Cerebellar nuclear complex (tissue), 1 donor: Measurements from ENCODE around the gene PREX1.

Experiments used
- DNase-seq, 2 experiments: peaks; one replicate each; lab custom pipeline; 2025; lab: John Stamatoyannopoulos, UW

Gene PREX1

DNA sequence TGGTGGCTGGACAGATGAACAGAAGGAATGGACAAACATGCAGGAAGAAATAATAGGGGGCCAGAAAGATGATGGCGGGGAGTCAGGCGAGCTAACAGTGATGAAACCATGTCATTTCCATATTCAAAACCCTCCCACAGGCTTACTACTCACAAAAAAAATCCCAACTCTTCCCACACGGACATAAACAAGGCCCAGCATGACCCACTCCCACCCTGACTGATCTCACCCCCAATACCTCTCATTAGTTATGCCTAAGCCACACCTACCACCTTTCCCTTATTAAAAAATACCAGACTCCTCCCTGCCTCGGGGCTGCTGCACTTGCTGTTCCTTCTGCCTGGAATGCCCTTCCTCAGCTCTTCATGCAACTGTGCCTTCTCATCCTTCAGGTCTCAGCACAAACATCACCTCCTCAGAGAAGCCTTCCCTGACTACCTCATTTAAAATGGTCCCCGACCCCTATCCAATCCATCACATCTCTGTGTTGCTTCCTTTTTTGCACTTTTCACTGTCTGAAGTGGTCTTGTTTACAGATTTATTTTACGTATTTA lies 145.8 kb downstream of the PREX1 start:
- DNase-seq, result no peak

DNA sequence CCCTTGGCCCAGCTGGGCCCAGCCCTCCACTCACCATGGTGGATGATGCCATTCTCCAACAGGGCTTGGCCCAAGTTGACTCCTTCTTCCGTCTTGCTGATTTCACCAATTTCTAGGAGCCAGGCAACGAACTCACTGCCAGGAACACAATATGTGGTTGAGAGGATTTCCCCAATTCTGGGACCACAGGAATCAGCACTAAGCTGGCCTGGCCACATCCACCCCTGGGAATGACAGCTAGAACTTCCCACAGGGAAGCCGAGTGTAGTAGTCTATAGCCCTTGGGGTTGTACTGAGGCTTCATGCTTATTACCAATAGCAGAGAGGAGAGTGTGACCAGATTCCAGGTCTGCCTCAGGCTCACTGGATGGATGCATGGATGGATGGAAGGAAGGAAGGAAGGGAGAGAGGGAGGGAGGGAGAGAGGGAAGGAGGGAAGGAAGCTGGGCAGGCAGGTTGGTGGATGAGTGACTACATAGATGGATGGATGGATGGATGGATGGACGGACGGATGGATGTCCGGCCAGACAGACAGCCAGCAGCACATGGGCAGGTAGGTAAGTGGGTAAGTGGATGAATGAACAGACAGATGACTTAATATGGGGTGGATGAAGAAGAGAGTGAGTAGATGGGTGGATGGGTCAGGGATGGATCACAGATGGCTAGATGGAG lies 146.5 kb downstream of the PREX1 start:
- no peak for DNase-seq

DNA sequence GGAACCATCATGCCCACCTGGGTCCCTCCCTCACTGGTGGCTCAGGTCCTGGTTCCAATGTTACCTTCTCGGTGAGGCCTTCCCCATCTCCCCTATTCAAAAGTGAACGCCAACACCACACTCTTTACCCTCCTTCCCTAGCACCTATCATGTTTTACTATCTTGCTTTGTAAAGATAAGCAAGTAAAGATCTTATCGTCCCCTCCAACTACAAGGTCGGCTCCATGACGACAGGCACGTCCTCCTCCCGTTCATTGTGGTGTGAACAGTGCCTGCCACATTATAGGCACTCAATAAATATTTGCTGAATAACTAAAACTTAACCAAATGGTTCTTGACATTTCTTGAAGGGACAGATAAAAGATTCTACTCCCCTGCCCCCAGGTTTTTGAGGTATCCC lies 147.1 kb downstream of the PREX1 start:
- no peak for DNase-seq

DNA sequence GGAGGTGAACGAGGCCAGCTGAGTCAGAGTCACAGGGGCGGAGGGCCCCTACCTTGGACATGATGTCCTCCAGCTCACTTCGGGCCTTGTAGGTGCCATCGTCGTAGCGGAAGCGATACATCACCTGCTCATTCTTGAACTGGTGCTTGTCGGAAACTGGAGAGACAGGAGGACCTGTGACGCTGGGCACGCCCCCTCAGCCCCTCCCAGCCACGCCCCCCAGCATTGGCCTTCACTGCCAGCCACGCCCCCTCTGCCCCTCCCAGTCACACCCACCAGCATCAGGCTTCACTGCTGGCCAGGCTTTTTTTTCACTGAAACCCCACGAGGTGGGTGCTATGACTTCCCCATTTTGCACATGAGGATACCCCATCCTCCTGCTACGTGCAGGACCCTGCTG lies 148.2 kb downstream of the PREX1 start:
- no peak for DNase-seq

DNA sequence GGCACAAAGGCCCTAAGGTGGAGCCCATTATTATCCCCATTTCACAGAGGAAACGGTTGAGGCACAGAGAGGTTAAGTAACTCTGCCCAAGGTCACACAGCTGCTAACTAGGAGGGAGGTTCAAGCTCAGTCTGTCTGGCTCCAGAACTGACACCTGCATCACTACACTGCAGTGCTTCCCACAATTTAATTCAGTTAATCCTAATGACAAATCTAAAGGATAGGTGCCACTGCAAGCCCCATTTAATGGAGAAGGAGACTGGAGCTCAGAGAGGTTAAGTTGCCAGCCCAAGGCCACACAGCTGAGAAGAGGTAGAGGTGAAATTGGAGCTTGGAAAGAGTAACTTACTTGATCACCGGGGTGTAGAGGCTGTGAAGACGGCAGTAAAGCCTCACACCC lies 148.8 kb downstream of the PREX1 start:
- DNase-seq, result no peak

DNA sequence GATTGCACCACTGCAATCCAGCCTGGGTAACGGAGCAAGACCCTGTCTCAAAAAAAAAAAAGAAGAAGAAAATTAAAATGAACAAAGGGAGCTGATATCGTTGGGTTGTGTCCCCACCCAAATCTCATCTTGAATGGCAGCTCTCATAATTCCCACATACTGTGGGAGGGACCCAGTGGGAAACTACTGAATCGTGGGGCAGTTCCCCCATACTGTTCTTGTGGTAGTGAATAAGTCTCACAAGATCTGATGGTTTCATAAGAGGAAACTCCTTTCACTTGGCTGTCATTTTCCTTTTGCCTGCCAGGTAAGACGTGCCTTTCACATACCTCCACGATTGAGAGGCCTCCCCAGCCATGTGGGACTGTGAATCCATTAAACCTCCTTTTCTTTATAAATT lies 149.4 kb downstream of the PREX1 start:
- no peak for DNase-seq

DNA sequence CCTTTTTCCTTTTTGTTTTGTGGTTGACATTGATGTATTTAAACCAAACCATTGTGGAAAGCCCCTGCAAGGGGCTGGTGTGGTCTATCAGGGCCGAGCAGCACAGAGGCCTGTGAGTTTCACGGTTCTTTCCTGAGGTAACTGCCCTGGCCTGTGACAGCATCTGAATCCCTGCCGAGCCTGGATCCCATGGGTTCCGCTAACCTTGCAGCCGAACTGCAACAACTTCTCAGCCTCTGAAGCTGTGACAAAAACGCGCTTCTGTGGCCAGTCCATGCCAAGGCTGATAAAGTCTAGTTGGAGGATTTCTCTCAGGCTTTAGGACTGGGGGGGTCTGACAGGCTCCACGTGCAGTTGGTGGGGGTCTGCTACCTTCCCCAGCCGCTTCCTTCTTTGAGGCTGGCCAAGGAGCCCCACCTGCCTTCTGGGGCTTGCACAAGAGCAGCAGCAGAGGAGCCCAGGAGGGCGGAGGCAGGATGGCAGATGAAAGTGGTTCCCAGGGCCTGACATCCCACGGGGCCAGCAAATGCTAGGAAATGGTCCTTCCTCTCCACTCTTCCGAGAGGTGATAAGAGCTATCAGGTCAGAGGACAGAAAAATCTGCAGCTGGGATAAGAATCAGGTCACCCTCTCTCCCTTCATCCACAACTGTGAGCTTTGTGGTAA lies 150.9 kb downstream of the PREX1 start:
- no peak for DNase-seq

DNA sequence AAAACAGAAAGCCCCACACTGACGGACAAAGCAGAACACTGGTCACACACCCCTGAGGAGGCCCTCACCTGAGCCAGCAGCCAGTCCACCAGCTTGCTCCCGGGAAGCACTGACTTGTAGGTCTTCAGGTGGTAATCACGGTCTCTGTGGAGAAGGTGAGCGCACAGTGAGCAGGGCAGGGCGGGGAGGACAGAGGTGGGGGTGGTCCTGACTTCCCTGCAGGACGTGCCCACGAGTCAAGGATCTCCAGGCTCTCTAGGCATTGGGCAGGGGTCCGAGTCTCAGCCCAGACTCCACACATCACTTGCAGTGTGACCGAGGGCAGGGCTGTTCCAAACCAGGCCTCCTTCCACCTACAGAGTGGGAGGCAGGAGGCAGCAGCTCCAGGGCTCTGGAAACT lies 151.7 kb downstream of the PREX1 start:
- no peak for DNase-seq

DNA sequence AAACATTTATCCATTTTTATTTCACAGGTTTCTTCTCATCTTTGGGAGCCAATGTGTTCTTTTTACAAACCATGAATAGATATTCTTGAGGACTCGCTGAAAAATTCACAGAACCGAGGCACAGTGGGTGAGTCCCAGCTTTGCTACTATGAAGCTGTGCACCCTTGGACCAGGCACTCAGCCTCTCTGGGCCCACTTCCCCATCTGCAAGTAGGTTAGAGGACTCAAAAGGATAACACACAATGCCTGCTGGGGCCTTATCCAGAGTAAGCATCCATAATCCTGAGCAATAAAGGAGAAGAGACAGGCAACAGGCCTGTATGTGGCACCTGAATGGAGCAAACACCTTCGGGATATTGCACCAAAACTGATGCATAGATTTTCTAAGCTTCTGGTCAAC lies 153.3 kb downstream of the PREX1 start:
- no peak for DNase-seq

DNA sequence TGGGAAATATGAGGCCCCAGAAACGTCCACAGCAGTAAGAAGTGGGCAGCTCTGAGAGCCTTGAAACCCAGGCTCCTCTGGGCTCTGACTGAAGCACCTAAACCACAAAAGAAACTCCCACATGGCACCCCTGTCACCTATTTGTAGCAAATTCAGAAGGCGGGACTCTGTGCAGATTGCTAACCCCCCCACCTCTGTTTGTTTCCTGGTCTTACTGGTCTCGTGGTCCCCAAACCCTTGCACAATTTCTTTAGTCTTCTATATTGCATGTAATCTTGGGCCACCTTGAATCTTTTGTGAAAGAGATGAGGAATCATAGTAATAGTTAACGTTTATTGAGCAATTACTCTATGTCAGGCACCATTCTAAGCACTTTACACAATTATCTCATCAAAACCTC lies 154.3 kb downstream of the PREX1 start:
- no peak for DNase-seq

DNA sequence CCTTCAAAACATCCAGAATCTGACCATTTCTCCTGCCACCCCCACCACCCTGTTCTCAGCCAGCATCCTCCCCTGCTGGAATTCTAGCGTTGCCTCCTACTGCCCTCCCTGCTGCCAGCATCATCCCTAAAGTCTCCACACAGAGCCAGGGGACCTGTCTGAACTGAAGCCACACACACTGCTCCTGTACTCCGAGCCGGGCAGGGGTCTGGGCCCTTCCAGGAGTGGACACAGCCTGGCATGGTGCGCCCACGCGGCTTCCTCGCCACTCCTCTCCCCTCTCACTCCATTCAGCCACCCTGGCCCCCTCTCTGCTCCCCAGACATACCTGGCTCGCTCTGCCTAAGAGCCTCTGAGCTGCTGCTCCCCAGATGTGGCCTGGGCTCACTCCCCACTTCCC lies 155.5 kb downstream of the PREX1 start:
- no peak for DNase-seq

DNA sequence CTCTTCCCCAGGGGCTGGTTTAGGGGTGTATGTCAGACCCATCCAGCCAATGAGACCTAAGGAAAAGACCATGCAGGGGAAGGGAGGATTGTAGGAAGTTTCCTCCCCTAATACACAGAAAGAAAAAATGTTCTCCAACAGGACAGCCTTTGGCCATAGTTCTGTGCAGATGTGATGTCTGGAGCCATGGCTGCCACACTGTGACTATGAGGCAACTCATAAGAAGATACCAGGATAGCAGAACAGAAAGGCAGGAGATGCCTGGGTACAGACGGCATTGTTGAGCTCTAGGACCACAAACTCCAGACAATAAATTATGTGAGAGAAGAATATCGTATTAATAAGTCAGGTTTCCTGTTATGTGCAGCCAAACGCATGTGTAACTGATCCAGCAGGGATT lies 156.7 kb downstream of the PREX1 start:
- no peak for DNase-seq

DNA sequence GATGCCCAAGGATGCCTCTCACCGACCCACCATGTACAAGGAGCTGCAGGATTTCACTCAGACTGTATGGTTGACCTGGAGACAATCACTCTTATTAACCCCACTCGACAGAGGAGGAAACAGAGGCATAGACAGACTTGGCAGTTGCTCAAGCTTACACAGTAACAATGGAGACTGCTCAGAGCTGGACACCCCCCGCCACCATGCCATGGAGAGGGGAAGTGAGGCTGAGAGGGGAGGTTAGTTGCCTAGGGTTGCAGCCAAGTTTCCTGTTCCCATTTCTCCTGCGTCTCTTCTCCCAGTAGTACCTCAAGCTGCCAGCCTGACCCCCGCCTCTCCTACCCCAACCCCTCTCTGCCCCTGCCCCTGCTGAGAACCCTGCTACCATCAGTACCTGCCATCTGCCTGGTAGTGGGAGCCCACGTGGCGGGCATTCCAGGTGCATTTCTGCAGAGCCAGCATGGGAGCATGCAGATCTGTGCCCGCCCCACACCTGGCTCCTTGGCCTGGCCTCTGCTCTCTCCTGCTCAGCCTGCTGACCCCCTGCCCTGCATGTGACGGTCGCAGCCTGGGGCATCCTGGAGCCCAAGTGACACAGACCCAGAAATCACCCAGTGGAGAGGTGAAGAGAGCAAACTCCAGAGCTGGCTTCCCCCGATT lies 157.7 kb downstream of the PREX1 start:
- no peak for DNase-seq

DNA sequence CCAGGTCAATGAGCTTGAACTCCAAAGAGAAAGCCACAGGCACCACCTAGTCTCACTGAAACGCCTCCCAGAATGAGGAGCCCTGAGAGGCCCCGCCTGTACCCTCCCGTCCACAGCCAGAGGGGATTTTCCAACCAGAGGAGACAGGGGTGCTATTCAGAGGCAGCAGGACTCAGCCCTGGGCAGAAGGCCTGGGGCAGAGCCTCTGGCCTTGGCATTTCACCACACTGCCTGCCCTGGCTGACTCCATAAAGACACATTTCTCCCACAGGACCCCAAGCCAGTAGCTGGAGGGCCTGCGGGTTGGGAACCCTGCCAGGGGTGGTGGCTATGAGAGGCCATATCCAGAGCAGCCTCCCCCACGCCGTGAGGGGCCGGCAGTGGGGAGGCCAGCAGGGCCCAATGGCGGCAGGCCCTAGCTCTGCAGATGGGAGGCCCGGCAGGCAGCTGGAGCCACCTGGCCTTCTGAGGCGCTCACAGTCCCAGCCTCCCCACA lies 159.3 kb downstream of the PREX1 start:
- no peak for DNase-seq

DNA sequence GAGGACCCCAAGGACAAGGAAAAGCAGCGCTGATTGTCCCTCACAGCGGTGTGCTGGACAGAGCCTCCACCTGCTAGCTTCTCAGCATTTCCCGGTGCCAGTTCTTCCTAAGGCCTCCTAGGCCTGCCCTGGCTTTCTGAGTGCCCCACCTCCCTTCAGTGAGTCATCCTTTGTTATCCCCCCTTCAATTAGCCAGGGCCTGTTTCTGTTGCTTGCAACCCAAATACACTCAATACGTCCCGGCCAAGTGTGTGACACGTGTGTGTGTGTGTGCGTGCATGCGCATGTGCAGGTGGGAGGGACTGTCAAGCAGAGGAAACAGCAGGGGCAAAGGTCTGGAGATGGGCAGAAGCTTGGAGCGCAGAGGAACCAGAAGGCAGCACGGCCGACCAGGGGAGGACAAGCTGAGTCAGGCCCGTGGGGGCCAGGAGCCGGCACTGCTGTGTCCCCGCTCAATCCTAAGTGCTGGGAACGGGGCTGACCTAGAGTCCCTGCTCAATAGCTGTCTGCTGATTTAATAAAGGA lies 159.8 kb downstream of the PREX1 start:
- DNase-seq, result no peak

DNA sequence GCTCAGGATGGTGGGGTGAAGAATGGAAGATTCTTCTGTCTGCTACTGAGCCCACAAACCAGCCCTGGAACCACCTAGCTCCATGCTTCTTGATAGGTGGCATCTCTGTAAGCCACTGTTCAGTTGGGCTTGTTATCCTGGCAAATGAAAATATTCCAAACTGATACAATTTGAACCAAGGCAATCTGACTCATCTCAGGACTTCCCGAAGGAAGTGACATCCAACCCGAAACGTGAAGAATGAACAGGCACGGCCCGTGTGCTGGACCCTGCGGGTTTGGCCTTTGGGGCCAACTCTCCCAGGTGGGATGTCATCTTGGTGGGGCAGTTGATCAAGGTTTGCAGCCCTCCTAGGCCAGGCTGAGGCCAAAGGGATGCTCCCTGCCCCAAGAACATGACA lies 160.3 kb downstream of the PREX1 start:
- DNase-seq, result no peak

DNA sequence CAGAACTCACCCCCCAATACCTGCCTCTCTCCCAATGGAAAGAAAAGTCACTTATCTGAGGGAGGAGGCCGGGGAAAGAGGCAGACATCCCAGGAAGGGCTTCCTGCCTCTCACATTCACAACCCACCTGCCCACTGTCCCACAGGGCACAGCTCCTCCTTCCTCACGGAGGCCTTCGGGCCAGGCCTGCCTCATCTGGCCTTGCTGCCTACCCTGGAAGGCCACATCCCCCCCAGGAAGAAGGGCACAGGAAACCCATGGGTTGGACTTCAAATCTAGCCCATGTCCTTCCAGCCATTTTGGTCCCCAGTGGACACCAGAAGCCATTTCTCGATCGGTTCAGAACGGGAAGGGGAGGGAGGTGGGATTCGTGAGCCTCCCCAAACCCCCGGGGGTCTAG lies 162.0 kb downstream of the PREX1 start:
- no peak for DNase-seq

DNA sequence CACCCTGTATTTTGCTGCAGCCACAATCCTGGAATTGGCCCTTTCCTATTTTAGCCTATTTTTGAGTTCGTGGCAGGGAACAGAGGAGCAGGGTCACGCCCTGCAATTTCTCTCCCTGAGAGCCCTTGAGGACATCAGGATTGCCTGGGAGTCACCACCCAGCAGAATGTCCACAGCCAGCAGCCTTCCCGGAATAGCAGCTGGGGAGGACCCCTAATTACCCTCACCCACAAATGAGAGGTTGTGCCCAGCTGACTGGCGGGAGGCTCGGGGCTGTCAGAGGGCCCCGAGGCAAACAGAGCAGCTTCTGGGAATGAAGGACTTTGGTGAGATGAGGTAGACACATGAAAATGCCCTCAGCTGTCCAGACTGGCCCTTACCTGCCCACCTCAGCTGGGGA lies 165.1 kb downstream of the PREX1 start:
- no peak for DNase-seq

DNA sequence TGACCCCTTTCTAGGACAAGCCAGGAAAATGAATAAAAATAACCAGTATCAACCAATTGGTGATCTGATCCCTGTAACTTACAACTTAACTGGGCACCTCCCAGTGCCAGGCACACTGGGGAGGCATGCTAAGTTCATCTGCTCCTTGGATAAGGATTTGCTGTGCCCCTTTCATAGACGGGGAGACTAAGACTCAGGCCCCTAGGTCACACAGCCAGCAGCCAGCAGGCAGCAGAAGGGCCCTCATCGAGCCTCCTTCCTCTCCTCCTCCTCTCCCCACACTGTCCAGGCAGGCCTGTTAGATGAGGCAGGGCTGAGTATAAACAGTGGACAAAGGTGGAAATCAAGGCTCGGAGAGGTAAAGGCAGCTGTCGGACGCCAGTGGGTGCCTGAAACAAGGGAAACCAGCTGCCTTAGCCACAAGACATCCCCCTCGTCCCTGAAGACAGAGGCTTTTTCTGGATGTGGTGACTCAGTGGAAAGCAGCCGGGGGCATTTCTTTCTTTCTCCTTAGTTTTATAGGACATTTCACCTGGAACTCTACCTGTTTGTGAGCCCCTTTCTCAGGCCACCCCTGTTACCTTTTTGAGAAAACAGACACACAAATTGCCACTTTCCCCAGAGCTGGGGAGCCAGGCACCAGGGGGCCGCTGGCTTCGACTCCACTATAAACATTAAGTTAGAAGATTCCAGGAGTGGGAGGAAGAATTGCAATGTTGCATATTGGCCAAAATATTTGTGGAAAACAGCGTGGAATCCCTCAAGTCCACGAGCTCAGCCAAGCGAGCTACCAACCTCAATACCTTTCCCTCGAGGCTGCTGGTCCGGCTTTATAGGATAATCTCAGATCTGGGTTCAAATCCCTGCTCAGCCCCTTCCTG lies 166.0 kb downstream of the PREX1 start:
- DNase-seq, result no peak

DNA sequence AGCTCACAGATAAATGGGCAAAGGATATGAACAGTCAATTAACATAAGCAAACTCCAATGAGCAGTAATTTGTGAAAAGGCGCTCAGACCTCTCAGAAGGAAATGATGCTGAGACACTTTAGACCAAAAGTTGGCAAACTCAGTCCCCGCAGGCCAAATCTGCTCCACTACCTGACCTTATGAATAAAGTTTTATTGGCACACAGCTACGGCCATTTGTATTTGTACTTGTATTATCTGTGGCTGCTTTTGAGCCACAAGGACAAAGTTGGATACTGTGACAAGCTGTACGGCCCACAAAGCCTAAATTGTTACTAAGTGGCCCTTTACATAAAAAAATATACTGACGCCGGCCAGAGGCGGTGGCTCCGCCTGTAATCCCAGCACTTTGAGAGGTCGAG lies 167.0 kb downstream of the PREX1 start:
- no peak for DNase-seq

DNA sequence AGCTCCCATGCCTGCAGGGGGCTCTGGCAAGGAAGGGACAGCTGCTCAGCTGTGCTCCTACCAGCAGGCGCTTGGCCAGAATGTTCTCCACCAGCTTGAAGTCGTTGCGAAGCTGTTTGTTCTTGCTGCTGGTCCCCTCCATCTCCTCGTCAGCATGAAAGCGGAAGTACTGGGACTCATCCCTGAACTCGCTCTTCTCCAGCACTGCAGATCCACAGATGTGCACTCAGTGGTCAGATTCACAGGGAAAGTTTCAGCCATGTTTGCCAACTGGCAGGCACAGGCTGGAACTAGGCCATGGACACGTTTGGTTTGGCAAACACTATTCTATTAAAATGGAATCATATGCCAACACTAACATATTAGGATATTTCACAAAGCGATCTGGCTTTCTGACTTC lies 167.9 kb downstream of the PREX1 start:
- no peak for DNase-seq

DNA sequence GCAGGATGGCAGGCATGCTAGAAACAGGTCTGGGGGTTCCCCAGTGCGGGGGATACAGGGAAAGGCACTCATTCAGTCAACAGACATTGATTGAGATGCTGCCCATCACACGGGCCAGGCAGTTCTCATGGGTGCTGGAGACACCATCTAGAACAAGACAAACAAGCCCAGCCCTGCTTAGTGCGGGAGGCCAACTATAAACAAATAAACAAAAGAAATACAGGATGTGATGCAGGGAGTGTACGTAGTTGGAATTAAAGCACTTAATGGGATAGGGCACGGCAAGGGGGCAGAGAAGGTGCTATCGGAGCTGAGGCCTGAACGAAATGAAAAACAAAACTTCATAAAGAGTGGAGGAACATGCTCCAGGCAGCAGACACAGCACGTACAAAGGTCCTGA lies 169.3 kb downstream of the PREX1 start:
- DNase-seq, result no peak
